NCI-H2081 (cell line): ENCODE data around the gene SDF2L1.
A peak's percentile ranks its signal among the peaks of the same experiment; 100 is the strongest.
"Not testable (repeated sequence)": the region's sequence is repeated elsewhere in the genome, so short reads cannot be mapped to it uniquely, and the experiment has no call there.

Experiments
- DNase-seq, 2 experiments: peaks; one replicate each; lab custom pipeline; 2025; lab: John Stamatoyannopoulos, UW

Gene SDF2L1

GRCh38 chr22:21636629-21637218 is 5.4 kb upstream of the SDF2L1 start:
- no peak for DNase-seq

GRCh38 chr22:21637450-21637849 is 4.7 kb upstream of the SDF2L1 start:
- DNase-seq = not testable (repeated sequence)

- no peak for DNase-seq
These were observed 2.7 kb upstream of the SDF2L1 start for GRCh38 chr22:21639359-21639758.

GRCh38 chr22:21640810-21641209 is 1.3 kb upstream of the SDF2L1 start:
- no peak for DNase-seq

GRCh38 chr22:21641417-21641788 is 699 bp upstream of the SDF2L1 start:
- DNase-seq = no peak

GRCh38 chr22:21642584-21643448 is 714 bp downstream of the SDF2L1 start:
- peak; percentile 63 to 75 for DNase-seq

- no peak for DNase-seq
These were observed 1.6 kb downstream of the SDF2L1 start for GRCh38 chr22:21643533-21644357.

GRCh38 chr22:21645513-21645912 is 3.4 kb downstream of the SDF2L1 start:
- DNase-seq = not testable (repeated sequence)

GRCh38 chr22:21646608-21647590 is 4.8 kb downstream of the SDF2L1 start:
- peak; percentile 60 to 76 for DNase-seq

- DNase-seq = no peak
These were observed 8.2 kb downstream of the SDF2L1 start for GRCh38 chr22:21650280-21650679.

- peak in 1 of 2 experiments; percentile 42 for DNase-seq
These were observed 8.9 kb downstream of the SDF2L1 start for GRCh38 chr22:21650823-21651520.

GRCh38 chr22:21651521-21652009 is 9.5 kb downstream of the SDF2L1 start:
- DNase-seq = no peak

- peak; percentile 83 to 93 for DNase-seq
These were observed 10.0 kb downstream of the SDF2L1 start for GRCh38 chr22:21652010-21652546.

GRCh38 chr22:21652547-21653545 is 10.7 kb downstream of the SDF2L1 start:
- no peak for DNase-seq

- DNase-seq = no peak
These were observed 14.9 kb downstream of the SDF2L1 start for GRCh38 chr22:21657020-21657359.

GRCh38 chr22:21657360-21658032 is 15.4 kb downstream of the SDF2L1 start:
- peak; percentile 61 to 74 for DNase-seq

- DNase-seq = no peak
These were observed 17.9 kb downstream of the SDF2L1 start for GRCh38 chr22:21659864-21660525.

GRCh38 chr22:21660904-21661303 is 18.8 kb downstream of the SDF2L1 start:
- no peak for DNase-seq
